Caco-2 (cell line): ENCODE results near the gene OLFML2A. TPM values are rescaled to one million over a fixed set of nuclear protein-coding genes. Genes with fewer than 3 reads are reported as not detected.

Experiments used
- BruUV-seq: library from RNA; stranded (reverse); fragments of 400-500 nt; replicated peaks from 2 replicates; lab custom pipeline; 2021; lab: Mats Ljungman, UMichigan
- CTCF ChIA-PET: fragments of 300-600 bp; sonication (Branson Sonifier 250); formaldehyde crosslinking; loops from one replicate; lab custom pipeline; 2022; ENCODE audit warnings: antibody characterized with exemption; lab: Charles Lee
- POLR2A ChIA-PET: fragments of 300-600 bp; sonication (Branson Sonifier 250); formaldehyde crosslinking; loops from one replicate; lab custom pipeline; 2022; ENCODE audit warnings: antibody characterized with exemption; lab: Charles Lee
- DNase-seq, 2 experiments: peaks; one replicate each; pipeline versions ENCODE4 v3.0.0 to v3.0.0-alpha.2; 2020 to 2022
- H3K27me3 ChIP-seq: replicated peaks from 2 replicates; pipeline ENCODE4 v1.6.0; 2011; ENCODE audit warnings: low read length; ENCODE audit not compliant: control insufficient read depth, insufficient read depth
- H3K36me3 ChIP-seq: 2 replicates; pipeline ENCODE4 v1.5.1; 2011; ENCODE audit warnings: low read length; ENCODE audit not compliant: control insufficient read depth, insufficient read depth
- H3K4me1 ChIP-seq: fragments of 250-450 bp; sonication (Bioruptor Pico); 2 replicates; pipeline ENCODE4 v1.5.1; 2020; ENCODE audit warnings: mild to moderate bottlenecking
- H3K4me3 ChIP-seq: 2 replicates; pipeline ENCODE4 v1.5.1; 2011; ENCODE audit warnings: low read depth, mild to moderate bottlenecking, control low read depth, low read length
- H3K9me3 ChIP-seq: fragments of 250-450 bp; sonication (Bioruptor Pico); 2 replicates; pipeline ENCODE4 v1.5.1; 2020; ENCODE audit warnings: mild to moderate bottlenecking, moderate library complexity
- H3K27ac Mint-ChIP-seq: one replicate; pipeline ENCODE4 v1.8.0; 2022; ENCODE audit warnings: mixed read lengths; ENCODE audit not compliant: unreplicated experiment
- H3K27me3 Mint-ChIP-seq: one replicate; pipeline ENCODE4 v1.8.0; 2022; ENCODE audit warnings: mixed read lengths; ENCODE audit not compliant: insufficient read depth, unreplicated experiment
- H3K36me3 Mint-ChIP-seq: one replicate; pipeline ENCODE4 v1.8.0; 2022; ENCODE audit warnings: mild to moderate bottlenecking, mixed read lengths; ENCODE audit not compliant: insufficient read depth, unreplicated experiment
- H3K4me1 Mint-ChIP-seq: one replicate; pipeline ENCODE4 v1.8.0; 2022; ENCODE audit warnings: low read depth, mixed read lengths; ENCODE audit not compliant: unreplicated experiment
- H3K4me3 Mint-ChIP-seq: one replicate; pipeline ENCODE4 v1.8.0; 2022; ENCODE audit warnings: mild to moderate bottlenecking, moderate library complexity, mixed read lengths; ENCODE audit not compliant: unreplicated experiment
- H3K9me3 Mint-ChIP-seq: one replicate; pipeline ENCODE4 v1.8.0; 2022; ENCODE audit warnings: mixed read lengths; ENCODE audit not compliant: unreplicated experiment
- intact Hi-C: fragments of 100-400 bp; cut with micrococcal nuclease; formaldehyde crosslinking; loops from one replicate; pipeline ENCODE4 v1.10.0; 2022; ENCODE audit not compliant: unreplicated experiment
- total RNA-seq: library from RNA; stranded (reverse); gene quantifications from 2 replicates; pipeline ENCODE4 v1.2.3, GENCODE V29; 2022
- TF ChIP-seq, protein P1 (sequence below), 2 experiments: fragments of 200-600 bp in 1 of 2; IDR thresholded peaks; 1 replicate in 1 of 2; 2 replicates in 1 of 2; pipeline versions ENCODE4 v1.5.1 to v1.8.0; 2011 to 2022; ENCODE audit warnings: antibody characterized with exemption in 1 of 2, control low read depth in 1 of 2, inconsistent platforms in 1 of 2, low read depth in 1 of 2, low read length in 1 of 2, mild to moderate bottlenecking in 1 of 2, moderate library complexity in 1 of 2; ENCODE audit not compliant: insufficient read depth in 1 of 2, severe bottlenecking in 1 of 2, unreplicated experiment in 1 of 2

The OLFML2A gene
- total RNA-seq, 1 experiment from 2014 or later: 1.1 TPM

DNA sequence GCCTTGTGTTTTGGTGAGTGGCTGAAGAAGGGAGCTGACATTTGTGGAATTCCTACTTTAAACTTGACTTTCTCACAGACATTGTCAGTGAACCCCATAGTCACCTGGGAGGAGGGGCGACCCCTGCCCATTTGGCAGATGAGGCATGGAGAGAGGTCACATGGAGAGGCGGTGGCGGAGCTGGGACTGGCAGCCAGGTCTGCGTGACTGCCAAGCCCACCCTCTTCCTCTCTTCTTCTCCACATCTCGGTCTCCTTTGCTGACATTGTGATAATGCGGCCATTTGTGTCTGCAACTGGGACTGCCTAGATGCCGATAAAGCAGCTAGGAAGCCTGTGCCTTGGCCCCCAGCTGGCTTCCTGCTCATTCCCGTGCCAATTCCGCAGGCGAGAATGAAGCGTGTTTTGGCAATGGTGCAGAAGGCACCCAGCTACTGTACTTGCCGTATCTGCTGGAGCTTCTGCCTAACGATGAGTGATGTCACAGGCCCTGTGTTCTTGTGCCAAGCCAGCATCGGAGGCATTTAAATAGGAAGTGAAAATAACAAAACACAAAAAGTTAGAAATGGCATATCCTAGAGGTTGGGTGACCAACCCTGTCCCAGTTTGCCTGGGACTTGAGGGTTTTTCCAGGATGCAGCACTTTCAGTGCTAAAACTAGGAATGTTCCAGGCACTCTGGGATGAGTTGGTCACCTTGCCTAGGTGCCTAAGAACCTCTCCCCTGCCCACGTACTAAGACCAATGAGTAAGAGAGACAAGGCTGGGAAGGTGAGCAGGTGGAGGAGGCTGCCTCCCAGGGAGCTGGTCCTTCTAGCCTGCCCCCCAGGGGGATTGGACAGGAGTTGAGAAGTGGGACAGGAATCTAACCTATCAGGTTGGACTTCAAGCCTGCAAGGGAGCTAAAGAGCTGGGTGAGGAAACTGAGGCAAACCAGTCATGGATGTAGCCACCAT is 23.6 kb downstream of the OLFML2A start:
- CTCF ChIA-PET: interaction anchor here (0.6 to 1.2 kb wide), 2 partner anchors 52 to 53 kb away, joined by 3 to 4 read pairs; partner anchors contain the start of gene WDR38
- TF ChIP-seq, protein P1, sequence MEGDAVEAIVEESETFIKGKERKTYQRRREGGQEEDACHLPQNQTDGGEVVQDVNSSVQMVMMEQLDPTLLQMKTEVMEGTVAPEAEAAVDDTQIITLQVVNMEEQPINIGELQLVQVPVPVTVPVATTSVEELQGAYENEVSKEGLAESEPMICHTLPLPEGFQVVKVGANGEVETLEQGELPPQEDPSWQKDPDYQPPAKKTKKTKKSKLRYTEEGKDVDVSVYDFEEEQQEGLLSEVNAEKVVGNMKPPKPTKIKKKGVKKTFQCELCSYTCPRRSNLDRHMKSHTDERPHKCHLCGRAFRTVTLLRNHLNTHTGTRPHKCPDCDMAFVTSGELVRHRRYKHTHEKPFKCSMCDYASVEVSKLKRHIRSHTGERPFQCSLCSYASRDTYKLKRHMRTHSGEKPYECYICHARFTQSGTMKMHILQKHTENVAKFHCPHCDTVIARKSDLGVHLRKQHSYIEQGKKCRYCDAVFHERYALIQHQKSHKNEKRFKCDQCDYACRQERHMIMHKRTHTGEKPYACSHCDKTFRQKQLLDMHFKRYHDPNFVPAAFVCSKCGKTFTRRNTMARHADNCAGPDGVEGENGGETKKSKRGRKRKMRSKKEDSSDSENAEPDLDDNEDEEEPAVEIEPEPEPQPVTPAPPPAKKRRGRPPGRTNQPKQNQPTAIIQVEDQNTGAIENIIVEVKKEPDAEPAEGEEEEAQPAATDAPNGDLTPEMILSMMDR (IDR thresholded peaks at IDR 0.05; ENCODE audit: insufficient read depth in 1 of 2, low read depth in 1 of 2, low read length in 1 of 2, severe bottlenecking in 1 of 2, unreplicated experiment in 1 of 2): no peak
- no peaks in the 10 kb centered on the region for H3K9me3 ChIP-seq
- POLR2A ChIA-PET: no interaction called here
- Mint-ChIP-seq H3K27ac (no peak overlapping the region), H3K4me1 (no peaks in the 10 kb centered on the region), H3K9me3 (no peaks in the 10 kb centered on the region), H3K4me3 (no peak overlapping the region), H3K36me3 (no peaks in the 10 kb centered on the region), H3K27me3 (no peaks in the 10 kb centered on the region)
- H3K4me3 ChIP-seq: no peak overlapping the region
- intact Hi-C loops: no loop called here
- no peaks in the 10 kb centered on the region for H3K27me3 ChIP-seq
- no peaks in the 10 kb centered on the region for H3K36me3 ChIP-seq
- DNase-seq: no peak
- H3K4me1 ChIP-seq: no peaks in the 10 kb centered on the region
- no TSS peak for BruUV-seq

DNA sequence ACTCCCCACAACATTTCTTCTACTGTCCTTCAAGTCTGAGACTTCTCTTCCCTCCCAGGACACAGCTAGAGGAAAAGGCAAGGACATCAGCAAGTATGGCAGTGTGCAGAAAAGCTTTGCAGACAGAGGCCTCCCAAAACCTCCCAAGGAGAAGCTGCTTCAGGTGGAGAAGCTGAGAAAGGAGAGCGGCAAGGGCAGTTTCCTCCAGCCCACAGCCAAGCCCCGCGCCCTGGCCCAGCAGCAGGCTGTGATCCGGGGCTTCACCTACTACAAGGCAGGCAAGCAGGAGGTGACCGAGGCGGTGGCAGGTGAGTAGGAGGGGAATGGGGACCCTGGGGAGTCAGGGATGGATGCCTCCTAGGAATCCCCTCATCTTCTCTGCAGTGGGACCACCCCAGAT is 24.4 kb downstream of the OLFML2A start:
- Histone ChIP-seq H3K9me3 (no peaks in the 10 kb centered on the region), H3K36me3 (no peaks in the 10 kb centered on the region), H3K4me3 (no peak overlapping the region), H3K4me1 (no peaks in the 10 kb centered on the region), H3K27me3 (no peaks in the 10 kb centered on the region)
- Mint-ChIP-seq H3K4me1 (no peaks in the 10 kb centered on the region), H3K36me3 (no peaks in the 10 kb centered on the region), H3K4me3 (no peak overlapping the region), H3K27ac (no peak overlapping the region), H3K27me3 (no peaks in the 10 kb centered on the region), H3K9me3 (no peaks in the 10 kb centered on the region)
- DNase-seq: no peak
- CTCF ChIA-PET: interaction anchor here (0.6 kb wide), 2 partner anchors 52 to 291 kb away, joined by 3 read pairs; partner anchors contain the start of gene WDR38
- POLR2A ChIA-PET: no interaction called here
- no TSS peak for BruUV-seq
- TF ChIP-seq, protein P1 (IDR thresholded peaks at IDR 0.05; ENCODE audit: insufficient read depth in 1 of 2, low read depth in 1 of 2, low read length in 1 of 2, severe bottlenecking in 1 of 2, unreplicated experiment in 1 of 2): no peak
- intact Hi-C loops: no loop called here

DNA sequence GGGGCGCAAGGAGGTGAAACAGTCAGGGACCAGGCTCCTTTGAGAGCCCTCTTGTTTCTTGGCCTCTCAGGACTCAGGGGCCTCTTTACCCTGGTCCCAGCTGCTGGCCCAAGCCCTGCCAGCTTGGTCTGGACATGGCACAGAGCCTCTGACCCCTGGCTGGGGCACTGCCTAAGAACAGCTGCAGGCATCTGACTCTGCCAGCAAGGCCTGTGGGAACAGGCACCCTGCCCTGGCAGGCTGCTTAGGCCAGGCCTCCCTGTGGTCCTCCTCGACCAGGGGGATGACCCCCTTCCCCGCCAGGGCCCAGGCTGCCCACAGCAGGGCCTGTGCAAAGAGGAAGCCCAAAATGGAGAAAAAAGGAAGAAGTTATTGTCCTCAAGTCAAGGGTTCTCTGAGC is 25.5 kb downstream of the OLFML2A start:
- Histone ChIP-seq H3K9me3 (no peaks in the 10 kb centered on the region), H3K4me1 (no peaks in the 10 kb centered on the region), H3K36me3 (no peaks in the 10 kb centered on the region), H3K27me3 (no peaks in the 10 kb centered on the region), H3K4me3 (no peak overlapping the region)
- TF ChIP-seq, protein P1 (IDR thresholded peaks at IDR 0.05; ENCODE audit: insufficient read depth in 1 of 2, low read depth in 1 of 2, low read length in 1 of 2, severe bottlenecking in 1 of 2, unreplicated experiment in 1 of 2): no peak
- BruUV-seq: no TSS peak
- intact Hi-C loops: no loop called here
- CTCF ChIA-PET: no interaction called here
- H3K4me1 Mint-ChIP-seq: no peaks in the 10 kb centered on the region
- no peaks in the 10 kb centered on the region for H3K27me3 Mint-ChIP-seq
- no peak for DNase-seq
- H3K4me3 Mint-ChIP-seq: no peak overlapping the region
- POLR2A ChIA-PET: no interaction called here
- H3K27ac Mint-ChIP-seq: no peak overlapping the region
- no peaks in the 10 kb centered on the region for H3K36me3 Mint-ChIP-seq
- H3K9me3 Mint-ChIP-seq: no peaks in the 10 kb centered on the region
